HG03558 (cell line): ENCODE results near the gene IGDCC3.

ENCODE experiments used
- ATAC-seq: cut with Tn5 transposase; IDR thresholded peaks from one replicate; pipeline ENCODE4 v1.9.1; 2021; ENCODE audit warnings: moderate number of reproducible peaks; ENCODE audit not compliant: unreplicated experiment; ENCODE audit errors: extremely low read depth

IGDCC3 gene

GRCh38 chr15:65377976-65378366, at the start of gene IGDCC3:
Gene IGDCC3 (minus strand): TSS chr15:65378002. CDS start chr15:65377788, 214 bp downstream.
- ATAC-seq: no peak

DNA sequence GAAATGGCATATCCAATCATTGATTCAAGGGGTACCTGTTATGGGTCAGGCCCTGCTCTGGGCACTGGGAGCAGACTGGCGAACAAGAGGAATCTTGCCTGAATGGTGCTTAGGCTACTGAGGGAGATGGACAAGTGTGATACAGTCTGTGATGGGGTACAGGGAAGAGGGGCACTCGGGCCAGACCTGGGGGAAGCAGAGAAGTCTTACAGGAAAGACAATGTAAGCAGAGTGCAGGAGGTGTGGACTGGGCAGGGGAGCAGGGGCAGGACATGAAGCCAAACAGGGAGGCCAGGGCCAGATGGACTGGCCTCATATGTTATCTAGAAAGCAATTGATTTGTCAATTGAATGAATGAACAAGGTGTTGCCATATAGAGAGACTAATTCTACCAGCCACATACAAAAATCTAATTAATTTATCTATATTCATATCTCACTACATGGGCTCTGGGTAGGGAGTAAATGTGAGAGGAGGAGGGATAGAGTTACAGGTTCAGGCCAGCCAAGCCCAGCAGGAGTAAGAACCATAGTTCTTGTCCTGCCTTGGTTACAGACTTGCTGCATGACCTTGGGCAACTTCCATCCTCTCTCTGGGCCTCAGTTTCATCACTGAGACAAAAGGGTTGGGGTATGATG, 48.5 kb upstream of the IGDCC3 start:
- ATAC-seq: no peak

- ATAC-seq: no peak
These were observed 46.9 kb upstream of the IGDCC3 start for GRCh38 chr15:65424683-65425082.

- no peak for ATAC-seq
These were observed 46.3 kb upstream of the IGDCC3 start for GRCh38 chr15:65423976-65424679.

GRCh38 chr15:65423150-65423975, 45.6 kb upstream of the IGDCC3 start:
- no peak for ATAC-seq

- no peak for ATAC-seq
These were observed 43.8 kb upstream of the IGDCC3 start for GRCh38 chr15:65421360-65422215.

- no peak for ATAC-seq
These were observed 43.2 kb upstream of the IGDCC3 start for GRCh38 chr15:65420975-65421359.

- ATAC-seq: no peak
These were observed 40.8 kb upstream of the IGDCC3 start for GRCh38 chr15:65418596-65418995.

GRCh38 chr15:65416845-65417416, 39.1 kb upstream of the IGDCC3 start:
- ATAC-seq: no peak

- ATAC-seq: no peak
These were observed 37.2 kb upstream of the IGDCC3 start for GRCh38 chr15:65414841-65415621.

- no peak for ATAC-seq
These were observed 36.0 kb upstream of the IGDCC3 start for GRCh38 chr15:65413760-65414144.

DNA sequence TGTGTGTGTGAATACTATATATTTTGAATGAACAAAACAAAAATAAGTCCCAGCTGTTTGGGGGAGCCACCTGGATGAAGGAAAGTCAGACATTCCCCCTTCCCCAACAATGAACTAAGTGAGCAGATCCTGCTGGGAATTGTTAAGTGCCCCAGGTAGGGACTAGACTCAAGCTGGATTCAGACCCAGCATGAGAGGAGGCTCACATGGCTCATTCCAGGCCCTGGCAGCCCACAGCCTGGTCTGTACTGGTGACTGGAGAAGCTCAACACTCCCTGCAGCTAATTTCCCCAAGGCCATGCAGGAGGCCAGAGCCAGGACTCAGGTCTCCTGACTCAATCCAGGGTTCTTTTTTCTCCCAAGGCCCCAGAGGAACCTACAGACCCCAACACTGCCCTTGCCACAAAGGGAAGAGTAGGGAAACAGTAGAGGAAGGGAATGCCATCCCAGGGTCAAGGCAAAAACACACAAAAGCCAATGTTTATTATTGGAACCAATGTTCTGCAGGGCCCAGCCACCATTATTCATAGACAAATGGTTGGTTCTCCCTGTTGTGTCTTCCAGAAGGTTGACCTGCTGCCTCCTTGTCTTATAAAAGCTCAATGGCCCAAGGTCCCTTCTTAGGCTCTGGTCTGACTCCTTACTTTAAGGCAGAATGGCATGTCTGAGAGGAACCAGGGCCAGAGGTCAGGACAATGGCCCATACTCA, 35.4 kb upstream of the IGDCC3 start:
- no peak for ATAC-seq

DNA sequence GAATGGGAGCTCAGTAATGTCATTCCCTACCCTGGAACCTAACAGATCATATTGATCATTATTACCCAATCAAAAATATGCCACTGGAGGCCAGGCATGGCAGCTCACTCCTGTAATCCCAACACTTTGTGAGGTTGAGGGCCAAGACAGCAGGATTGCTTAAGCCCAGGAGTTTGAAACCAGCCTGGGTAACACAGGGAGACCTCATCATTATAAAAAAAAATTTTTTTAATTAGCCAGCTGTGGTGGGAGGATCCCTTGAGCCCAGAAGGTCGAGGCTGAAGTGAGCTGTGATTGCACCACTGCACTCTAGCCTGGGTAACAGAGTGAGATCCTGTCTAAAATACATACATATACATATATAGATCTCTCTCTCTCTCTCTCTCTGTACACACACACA, 34.8 kb upstream of the IGDCC3 start:
- ATAC-seq: no peak

GRCh38 chr15:65411465-65412071, 33.8 kb upstream of the IGDCC3 start:
- no peak for ATAC-seq

- no peak for ATAC-seq
These were observed 33.2 kb upstream of the IGDCC3 start for GRCh38 chr15:65410972-65411371.

GRCh38 chr15:65410036-65410435, 32.2 kb upstream of the IGDCC3 start:
- no peak for ATAC-seq

DNA sequence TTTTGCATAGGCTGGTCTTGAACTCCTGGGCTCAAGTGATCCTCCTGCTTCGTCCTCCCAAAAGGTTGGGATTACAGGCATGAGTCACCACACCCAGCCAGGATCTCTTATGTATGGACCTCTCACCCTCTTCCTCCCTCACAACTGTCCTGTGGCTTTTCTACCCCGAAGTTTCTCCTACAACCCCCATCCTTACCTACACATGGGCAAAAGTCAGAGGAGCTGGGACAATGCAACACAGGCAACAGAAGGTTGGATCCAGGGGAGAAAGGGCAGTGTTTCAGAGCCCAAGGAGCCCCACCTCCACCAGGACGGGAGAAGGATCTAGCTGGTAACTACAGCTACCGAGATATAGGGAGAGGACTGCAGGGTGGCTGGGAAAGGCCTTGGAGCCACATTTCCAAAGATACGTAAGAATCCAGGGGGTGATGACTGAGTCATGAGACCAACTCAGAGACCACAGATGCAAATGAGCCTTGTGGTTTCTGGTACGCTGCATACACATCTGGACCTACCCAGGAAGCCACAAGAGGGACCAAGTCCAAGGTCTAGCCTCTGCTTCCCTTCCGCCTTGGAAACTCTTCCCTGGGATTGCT, 31.3 kb upstream of the IGDCC3 start:
- no peak for ATAC-seq
